CD4-positive, CD25-positive, alpha-beta regulatory T cell (primary cell): Measurements from ENCODE around the gene ABTB2. TPM values are rescaled to one million over a fixed set of nuclear protein-coding genes. Genes with fewer than 3 reads are reported as not detected.

Source experiments
- ATAC-seq, 2 donors: fragments of 150-1000 bp; cut with Tn5 transposase; one replicate each; pipeline ENCODE4 v1.10.0; 2021; ENCODE audit warnings: low read depth in 2 of 2, moderate number of reproducible peaks in 2 of 2, moderate library complexity in 1 of 2
- DNase-seq, 3 donors: peaks; one replicate each; pipeline versions ENCODE4 v3.0.0 to v3.0.0-alpha.2; 2012 to 2022; ENCODE audit warnings: mixed read lengths in 1 of 3
- H3K27ac ChIP-seq: one replicate; pipeline ENCODE4 v1.7.0; 2013; ENCODE audit warnings: mild to moderate bottlenecking, low read length; ENCODE audit not compliant: insufficient read depth, poor library complexity, severe bottlenecking
- H3K27me3 ChIP-seq: one replicate; pipeline ENCODE4 v1.7.0; 2013; ENCODE audit warnings: low read length; ENCODE audit not compliant: control insufficient read depth, insufficient read depth
- H3K36me3 ChIP-seq: one replicate; pipeline ENCODE4 v1.7.0; 2013; ENCODE audit warnings: mild to moderate bottlenecking, low read length, moderate library complexity; ENCODE audit not compliant: control insufficient read depth, insufficient read depth
- H3K4me1 ChIP-seq: 2 replicates; pipeline ENCODE4 v1.7.0; 2013; ENCODE audit warnings: mild to moderate bottlenecking, low read length; ENCODE audit not compliant: insufficient read depth, control insufficient read depth, poor library complexity, severe bottlenecking
- H3K4me3 ChIP-seq: one replicate; pipeline ENCODE4 v1.7.0; 2013; ENCODE audit warnings: low read depth, mild to moderate bottlenecking, low read length, moderate library complexity
- H3K9me3 ChIP-seq, 2 experiments: 1 replicate in 1 of 2; 2 replicates in 1 of 2; pipeline ENCODE4 v1.7.0; 2013; ENCODE audit warnings: low read length in 2 of 2, mild to moderate bottlenecking in 1 of 2, moderate library complexity in 1 of 2; ENCODE audit not compliant: control insufficient read depth in 2 of 2
- H3K27ac Mint-ChIP-seq, 3 donors: one replicate each; pipeline ENCODE4 v1.8.0; 2020 to 2022; ENCODE audit warnings: mild to moderate bottlenecking in 3 of 3, mixed read lengths in 3 of 3, moderate library complexity in 2 of 3
- H3K27me3 Mint-ChIP-seq: one replicate; pipeline ENCODE4 v1.8.0; 2022; ENCODE audit warnings: mild to moderate bottlenecking, mixed read lengths
- H3K36me3 Mint-ChIP-seq: one replicate; pipeline ENCODE4 v1.8.0; 2020; ENCODE audit warnings: mixed read lengths
- H3K4me1 Mint-ChIP-seq, 4 donors: one replicate each; pipeline ENCODE4 v1.8.0; 2020 to 2022; ENCODE audit warnings: mixed read lengths in 4 of 4, mild to moderate bottlenecking in 1 of 4
- H3K4me3 Mint-ChIP-seq, 4 donors: one replicate each; pipeline ENCODE4 v1.8.0; 2020 to 2022; ENCODE audit warnings: mild to moderate bottlenecking in 4 of 4, mixed read lengths in 4 of 4, moderate library complexity in 3 of 4
- H3K9me3 Mint-ChIP-seq, 7 donors: one replicate each; pipeline ENCODE4 v1.8.0; 2020 to 2022; ENCODE audit warnings: mixed read lengths in 7 of 7, mild to moderate bottlenecking in 3 of 7, moderate library complexity in 2 of 7
- polyA plus RNA-seq, 4 donors: library from polyadenylated mRNA; unstranded; fragments of 300-500 nt; fragmentation: Illumina TruSeq; gene quantifications; one replicate each; pipeline ENCODE4 v1.2.3, GENCODE V29; 2021
- total RNA-seq: library from RNA; stranded (reverse); gene quantifications from one replicate; pipeline ENCODE4 v1.2.3, GENCODE V29; 2022

The ABTB2 gene
- total and polyA plus RNA-seq, 5 donors from 2014 or later, result 0.12 to 0.89 (median 0.13) TPM; not detected in 2

DNA sequence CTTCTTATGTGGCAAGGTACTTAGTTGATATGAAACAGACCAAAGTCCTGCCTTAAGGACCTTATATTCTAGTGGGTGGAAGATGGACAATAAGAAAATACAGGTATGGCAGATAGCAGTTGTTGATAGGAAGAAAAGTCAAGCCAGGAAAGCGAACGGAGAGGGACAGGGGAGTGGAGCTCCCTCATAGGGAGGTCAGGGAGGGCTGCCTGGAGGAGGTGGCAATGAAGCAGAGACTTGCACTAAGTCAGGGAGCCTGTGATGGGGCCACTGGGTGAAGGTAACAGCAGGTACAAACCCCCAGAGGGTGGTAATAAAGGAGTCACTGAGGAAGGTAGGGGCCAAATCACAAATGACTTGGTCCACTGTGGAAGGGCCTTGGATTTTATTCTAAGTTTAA, 65.3 kb downstream of the ABTB2 start:
- Mint-ChIP-seq H3K27me3 (peaks cover 6% of the 10 kb centered on the region), H3K36me3 (no peaks in the 10 kb centered on the region), H3K27ac (no peak overlapping the region), H3K4me3 (no peak overlapping the region), H3K4me1 (peaks cover 0 to 4% (median 0%) of the 10 kb centered on the region in 4 donors), H3K9me3 (peaks cover 0 to 2% (median 0%) of the 10 kb centered on the region in 7 donors)
- Histone ChIP-seq H3K27me3 (no peaks in the 10 kb centered on the region), H3K36me3 (no peaks in the 10 kb centered on the region), H3K27ac (no peak overlapping the region), H3K4me3 (no peak overlapping the region), H3K9me3 (no peaks in the 10 kb centered on the region), H3K4me1 (no peaks in the 10 kb centered on the region)
- DNase-seq (no peak), ATAC-seq (no peak)

DNA sequence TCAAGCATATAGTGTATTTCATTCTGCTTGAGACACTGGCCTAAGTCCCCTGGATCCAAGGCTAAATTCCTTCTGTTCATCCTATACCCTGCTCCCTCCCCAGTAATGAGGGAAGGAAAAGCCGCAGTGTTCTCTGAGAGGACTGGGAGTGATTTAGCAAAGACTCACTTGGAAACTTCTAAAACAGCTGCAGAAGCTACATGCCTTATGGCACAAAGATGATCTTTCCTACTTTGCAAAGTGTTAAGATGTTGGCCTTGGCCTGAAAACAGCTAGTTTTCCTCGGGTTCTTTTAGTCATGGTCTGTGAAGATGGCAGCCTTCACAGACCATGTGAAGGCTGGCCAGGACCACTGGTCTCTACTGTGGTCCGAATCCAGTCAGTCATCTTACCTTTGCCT, 65.7 kb downstream of the ABTB2 start:
- H3K9me3 ChIP-seq, result no peaks in the 10 kb centered on the region
- no peaks in the 10 kb centered on the region for H3K36me3 Mint-ChIP-seq
- no peak overlapping the region for H3K27ac Mint-ChIP-seq
- H3K4me3 Mint-ChIP-seq, result no peak overlapping the region
- H3K4me1 ChIP-seq, result no peaks in the 10 kb centered on the region
- DNase-seq (no peak), ATAC-seq (no peak)
- H3K27ac ChIP-seq, result no peak overlapping the region
- peaks cover 0 to 4% (median 0%) of the 10 kb centered on the region in 4 donors for H3K4me1 Mint-ChIP-seq
- H3K27me3 ChIP-seq, result no peaks in the 10 kb centered on the region
- no peaks in the 10 kb centered on the region for H3K36me3 ChIP-seq
- peaks cover 0 to 2% (median 0%) of the 10 kb centered on the region in 7 donors for H3K9me3 Mint-ChIP-seq
- no peak overlapping the region for H3K4me3 ChIP-seq
- peaks cover 6% of the 10 kb centered on the region for H3K27me3 Mint-ChIP-seq

GRCh38 chr11:34290926-34291325, 66.9 kb downstream of the ABTB2 start:
- H3K4me1 ChIP-seq, result no peaks in the 10 kb centered on the region
- H3K4me3 Mint-ChIP-seq, result no peak overlapping the region

DNA sequence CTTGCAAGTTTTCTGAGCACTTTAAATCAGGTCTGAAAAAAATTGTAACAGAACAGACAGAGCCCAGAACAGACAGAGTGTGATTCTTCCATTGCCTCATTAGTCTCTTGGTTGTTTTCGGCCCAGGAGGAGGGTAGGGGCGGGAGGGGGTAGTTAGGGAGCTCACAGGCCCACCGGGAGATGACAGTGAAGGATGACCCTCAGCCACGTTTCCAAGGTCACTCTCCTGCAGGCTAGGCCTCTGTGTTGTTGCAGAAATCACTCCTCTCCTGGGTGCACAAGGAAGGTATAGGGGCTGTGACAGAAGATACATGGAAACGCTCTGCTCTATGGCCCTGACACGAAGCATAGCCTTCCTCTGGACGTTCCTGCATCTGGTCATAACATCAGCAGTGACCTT, 69.3 kb downstream of the ABTB2 start:
- no peak for DNase-seq

More at GRCh38 chr11:34290926-34291325, 66.9 kb downstream of the ABTB2 start:
- H3K36me3 ChIP-seq, result no peaks in the 10 kb centered on the region
- H3K4me3 ChIP-seq, result no peak overlapping the region
- ATAC-seq (no peak), DNase-seq (no peak)
- H3K9me3 ChIP-seq, result no peaks in the 10 kb centered on the region
- H3K27me3 Mint-ChIP-seq, result peaks cover 6% of the 10 kb centered on the region
- no peaks in the 10 kb centered on the region for H3K27me3 ChIP-seq
- H3K27ac ChIP-seq, result no peak overlapping the region
- no peak overlapping the region for H3K27ac Mint-ChIP-seq
- H3K9me3 Mint-ChIP-seq, result peaks cover 0 to 2% (median 0%) of the 10 kb centered on the region in 7 donors
- peaks cover 0 to 4% (median 0%) of the 10 kb centered on the region in 4 donors for H3K4me1 Mint-ChIP-seq
- H3K36me3 Mint-ChIP-seq, result no peaks in the 10 kb centered on the region

DNA sequence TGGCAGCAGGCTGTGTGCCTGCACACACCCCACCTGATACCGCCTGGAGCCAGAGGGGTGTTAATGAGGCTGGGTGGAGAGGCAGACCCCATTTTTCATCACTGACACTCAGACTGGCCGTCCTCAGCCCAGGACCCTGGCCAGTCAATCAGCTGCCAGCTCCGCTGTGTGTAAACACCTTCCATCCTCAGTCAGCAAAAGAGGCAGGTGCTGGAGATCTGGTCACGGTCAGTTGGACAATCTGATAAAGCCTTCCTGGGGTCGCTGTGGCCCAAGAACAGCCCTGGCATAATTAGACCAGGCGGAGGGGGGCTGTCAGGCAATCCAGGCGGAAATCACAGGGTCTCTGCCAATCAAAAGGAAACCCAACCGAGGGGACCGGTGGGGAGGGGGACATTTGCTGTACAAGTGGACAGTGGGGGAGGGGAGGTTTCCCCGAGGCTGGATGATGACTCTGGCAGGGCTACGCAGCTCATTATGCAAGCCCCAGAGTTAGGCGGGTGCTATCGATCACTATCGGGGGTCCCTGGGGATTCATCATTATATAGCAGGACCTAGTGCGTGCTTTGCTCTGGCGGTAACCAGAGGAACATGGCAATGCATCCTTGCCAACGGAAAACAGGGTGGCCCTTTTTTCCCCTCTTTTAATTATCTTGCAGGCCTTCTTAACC, 72.9 kb downstream of the ABTB2 start:
- Mint-ChIP-seq H3K36me3 (no peaks in the 10 kb centered on the region), H3K27ac (no peak overlapping the region), H3K9me3 (no peaks in the 10 kb centered on the region), H3K4me1 (no peaks in the 10 kb centered on the region), H3K4me3 (no peak overlapping the region), H3K27me3 (peaks cover 4% of the 10 kb centered on the region)
- no peak for DNase-seq
- no peaks in the 10 kb centered on the region for H3K4me1 ChIP-seq
- H3K4me3 ChIP-seq, result no peak overlapping the region
- no peaks in the 10 kb centered on the region for H3K27me3 ChIP-seq
- H3K36me3 ChIP-seq, result no peaks in the 10 kb centered on the region
- H3K9me3 ChIP-seq, result no peaks in the 10 kb centered on the region
- no peak for ATAC-seq
- no peak overlapping the region for H3K27ac ChIP-seq

More for the DNA sequence above, 69.3 kb downstream of the ABTB2 start:
- no peaks in the 10 kb centered on the region for H3K9me3 ChIP-seq
- Mint-ChIP-seq H3K36me3 (no peaks in the 10 kb centered on the region), H3K4me3 (no peak overlapping the region), H3K9me3 (peaks cover 0 to 2% (median 0%) of the 10 kb centered on the region in 7 donors), H3K27me3 (peaks cover 6% of the 10 kb centered on the region), H3K4me1 (peaks cover 0 to 4% (median 0%) of the 10 kb centered on the region in 4 donors), H3K27ac (no peak overlapping the region)
- H3K27me3 ChIP-seq, result no peaks in the 10 kb centered on the region
- H3K36me3 ChIP-seq, result no peaks in the 10 kb centered on the region
- H3K4me1 ChIP-seq, result no peaks in the 10 kb centered on the region
- no peak for ATAC-seq
- no peak overlapping the region for H3K27ac ChIP-seq
- H3K4me3 ChIP-seq, result no peak overlapping the region

- no peak for ATAC-seq
- Mint-ChIP-seq H3K9me3 (no peaks in the 10 kb centered on the region), H3K36me3 (no peaks in the 10 kb centered on the region), H3K27ac (no peak overlapping the region), H3K4me1 (no peaks in the 10 kb centered on the region), H3K27me3 (peaks cover 4% of the 10 kb centered on the region), H3K4me3 (no peak overlapping the region)
- no peaks in the 10 kb centered on the region for H3K27me3 ChIP-seq
- H3K27ac ChIP-seq, result no peak overlapping the region
- H3K9me3 ChIP-seq, result no peaks in the 10 kb centered on the region
- no peak overlapping the region for H3K4me3 ChIP-seq
- DNase-seq, result no peak
- H3K4me1 ChIP-seq, result no peaks in the 10 kb centered on the region
- no peaks in the 10 kb centered on the region for H3K36me3 ChIP-seq
Measured at GRCh38 chr11:34284156-34284555, 73.7 kb downstream of the ABTB2 start.

- Mint-ChIP-seq H3K9me3 (no peaks in the 10 kb centered on the region), H3K27me3 (peaks cover 4% of the 10 kb centered on the region), H3K4me3 (no peak overlapping the region), H3K4me1 (peaks cover 0 to 1% (median 0%) of the 10 kb centered on the region in 4 donors), H3K27ac (peak overlapping the region in 1 of 3 donors; percentile 60), H3K36me3 (no peaks in the 10 kb centered on the region)
- no peak overlapping the region for H3K4me3 ChIP-seq
- H3K4me1 ChIP-seq, result no peaks in the 10 kb centered on the region
- H3K9me3 ChIP-seq, result no peaks in the 10 kb centered on the region
- no peaks in the 10 kb centered on the region for H3K36me3 ChIP-seq
- no peak overlapping the region for H3K27ac ChIP-seq
- no peaks in the 10 kb centered on the region for H3K27me3 ChIP-seq
- DNase-seq (no peak), ATAC-seq (no peak)
Measured at GRCh38 chr11:34280945-34281872, 76.6 kb downstream of the ABTB2 start.
